PC-9 (cell line): ENCODE data around the gene BTBD16. TPM values are rescaled to one million over a fixed set of nuclear protein-coding genes. Genes with fewer than 3 reads are reported as not detected.

Experiments used
- BruUV-seq: library from RNA; stranded (reverse); fragments of 400-500 nt; replicated peaks from 2 replicates; lab custom pipeline; 2021; lab: Mats Ljungman, UMichigan
- CTCF ChIA-PET: fragments of 300-600 bp; sonication (Branson Sonifier 250); formaldehyde crosslinking; loops from one replicate; lab custom pipeline; 2022; ENCODE audit warnings: antibody characterized with exemption; lab: Charles Lee
- POLR2A ChIA-PET: fragments of 300-600 bp; sonication (Branson Sonifier 250); formaldehyde crosslinking; loops from one replicate; lab custom pipeline; 2022; ENCODE audit warnings: antibody characterized with exemption; ENCODE audit not compliant: unreplicated experiment; lab: Charles Lee
- DNase-seq, 2 experiments: peaks; one replicate each; pipeline versions ENCODE4 v3.0.0 to v3.0.0-alpha.2; 2015 to 2022; ENCODE audit warnings: mixed read lengths in 1 of 2
- H2AFZ ChIP-seq: fragments of 200-600 bp; sonication (generic); 2 replicates; pipeline ENCODE4 v1.8.1; 2017; ENCODE audit warnings: antibody characterized with exemption
- H3F3A ChIP-seq: fragments of 200-600 bp; sonication (generic); 2 replicates; pipeline ENCODE4 v1.8.1; 2017; ENCODE audit warnings: antibody characterized with exemption, mild to moderate bottlenecking, low read depth; ENCODE audit not compliant: insufficient read depth
- H3K27ac ChIP-seq: fragments of 200-600 bp; sonication (generic); 2 replicates; pipeline ENCODE4 v1.6.1; 2016; ENCODE audit warnings: mixed run types
- H3K27me3 ChIP-seq: fragments of 200-600 bp; sonication (generic); 2 replicates; pipeline ENCODE4 v1.6.1; 2016; ENCODE audit warnings: low read depth, mixed run types; ENCODE audit not compliant: insufficient read depth
- H3K36me3 ChIP-seq: fragments of 200-600 bp; sonication (generic); 2 replicates; pipeline ENCODE4 v1.6.1; 2016; ENCODE audit warnings: low read depth, mixed run types
- H3K4me1 ChIP-seq: fragments of 200-600 bp; sonication (generic); replicated peaks from 2 replicates; pipeline ENCODE4 v1.6.1; 2016; ENCODE audit warnings: mixed run types; ENCODE audit not compliant: insufficient read depth
- H3K4me2 ChIP-seq: fragments of 200-600 bp; sonication (generic); 2 replicates; pipeline ENCODE4 v1.6.1; 2017; ENCODE audit warnings: mixed run types
- H3K4me3 ChIP-seq: fragments of 200-600 bp; sonication (generic); 2 replicates; pipeline ENCODE4 v1.6.1; 2016; ENCODE audit warnings: mixed run types
- H3K79me2 ChIP-seq: fragments of 200-600 bp; sonication (generic); 2 replicates; pipeline ENCODE4 v1.6.1; 2017; ENCODE audit warnings: low read depth, mixed run types
- H3K9me2 ChIP-seq: fragments of 200-600 bp; sonication (generic); 2 replicates; pipeline ENCODE4 v1.8.1; 2017; ENCODE audit warnings: mild to moderate bottlenecking; ENCODE audit not compliant: insufficient read depth
- H3K9me3 ChIP-seq: fragments of 200-600 bp; sonication (generic); 2 replicates; pipeline ENCODE4 v1.8.1; 2016; ENCODE audit warnings: low read depth; ENCODE audit not compliant: insufficient read depth
- H4K20me1 ChIP-seq: fragments of 200-600 bp; sonication (generic); 2 replicates; pipeline ENCODE4 v1.8.1; 2017; ENCODE audit not compliant: insufficient read depth
- EZH2 ChIP-seq: fragments of 200-600 bp; sonication (generic); IDR thresholded peaks from 2 replicates; pipeline ENCODE4 v1.8.0; 2017; ENCODE audit warnings: antibody characterized with exemption, low read depth
- intact Hi-C: fragments of 100-400 bp; cut with micrococcal nuclease; formaldehyde crosslinking; loops from one replicate; pipeline ENCODE4 v1.10.0; 2022; ENCODE audit not compliant: unreplicated experiment
- total RNA-seq: library from RNA; stranded (reverse); gene quantifications from 2 replicates; pipeline ENCODE4 v1.2.3, GENCODE V29; 2021
- TF ChIP-seq, protein P1 (sequence below): fragments of 200-600 bp; sonication (generic); conservative IDR thresholded peaks from 2 replicates; pipeline ENCODE4 v1.6.1; 2017; ENCODE audit warnings: mixed run types, antibody characterized with exemption, mild to moderate bottlenecking, moderate library complexity

BTBD16 gene
- total RNA-seq, 1 experiment from 2014 or later = 0.37 TPM

DNA sequence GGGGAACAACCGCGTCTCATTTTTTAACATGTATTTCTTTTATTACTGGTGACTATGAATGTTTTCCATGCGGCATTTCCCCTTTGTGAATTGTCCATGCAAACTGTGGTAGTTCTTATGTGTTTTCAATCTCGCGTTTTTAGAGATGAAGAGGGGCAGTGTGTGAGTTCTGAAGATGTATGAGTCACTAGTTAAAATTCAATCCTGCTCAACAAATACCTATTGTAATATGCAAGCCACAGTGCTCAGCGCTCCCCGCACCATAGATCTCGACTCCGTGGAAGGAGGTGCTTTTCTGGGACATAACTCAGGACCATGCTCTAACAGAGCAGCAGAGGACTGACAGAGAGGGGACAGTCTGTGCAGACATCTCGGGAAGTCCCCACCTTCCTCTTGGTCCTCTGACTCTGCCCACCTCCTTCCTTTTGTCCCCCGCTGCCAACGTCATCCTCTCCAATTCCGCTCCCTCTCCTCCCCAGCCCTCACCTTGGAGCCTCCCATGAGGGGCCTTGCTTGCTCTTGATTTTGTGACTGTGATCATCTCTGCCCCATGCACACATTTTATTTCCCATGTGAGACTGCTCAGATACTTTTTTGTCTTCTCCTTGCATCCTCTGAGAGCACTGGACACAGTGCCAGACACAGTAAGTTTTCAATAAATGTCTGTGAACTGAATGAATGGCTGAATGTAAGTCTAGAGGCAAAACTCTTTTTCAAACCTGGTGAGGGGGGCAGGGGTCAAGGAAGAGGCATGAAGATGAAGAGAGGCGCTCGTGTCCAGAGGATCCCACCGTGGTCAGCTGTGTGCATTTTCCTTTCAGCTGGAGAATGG lies 60.7 kb downstream of the BTBD16 start:
- H3K27me3 ChIP-seq = no peaks in the 10 kb centered on the region
- TF ChIP-seq, protein P1, sequence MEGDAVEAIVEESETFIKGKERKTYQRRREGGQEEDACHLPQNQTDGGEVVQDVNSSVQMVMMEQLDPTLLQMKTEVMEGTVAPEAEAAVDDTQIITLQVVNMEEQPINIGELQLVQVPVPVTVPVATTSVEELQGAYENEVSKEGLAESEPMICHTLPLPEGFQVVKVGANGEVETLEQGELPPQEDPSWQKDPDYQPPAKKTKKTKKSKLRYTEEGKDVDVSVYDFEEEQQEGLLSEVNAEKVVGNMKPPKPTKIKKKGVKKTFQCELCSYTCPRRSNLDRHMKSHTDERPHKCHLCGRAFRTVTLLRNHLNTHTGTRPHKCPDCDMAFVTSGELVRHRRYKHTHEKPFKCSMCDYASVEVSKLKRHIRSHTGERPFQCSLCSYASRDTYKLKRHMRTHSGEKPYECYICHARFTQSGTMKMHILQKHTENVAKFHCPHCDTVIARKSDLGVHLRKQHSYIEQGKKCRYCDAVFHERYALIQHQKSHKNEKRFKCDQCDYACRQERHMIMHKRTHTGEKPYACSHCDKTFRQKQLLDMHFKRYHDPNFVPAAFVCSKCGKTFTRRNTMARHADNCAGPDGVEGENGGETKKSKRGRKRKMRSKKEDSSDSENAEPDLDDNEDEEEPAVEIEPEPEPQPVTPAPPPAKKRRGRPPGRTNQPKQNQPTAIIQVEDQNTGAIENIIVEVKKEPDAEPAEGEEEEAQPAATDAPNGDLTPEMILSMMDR = no peak
- TF ChIP-seq EZH2 = no peak
- H3K4me1 ChIP-seq = no peaks in the 10 kb centered on the region
- no peaks in the 10 kb centered on the region for H3K36me3 ChIP-seq
- H3K9me2 ChIP-seq = no peaks in the 10 kb centered on the region
- no peak overlapping the region for H3K4me2 ChIP-seq
- no peaks in the 10 kb centered on the region for H3K79me2 ChIP-seq
- H3K4me3 ChIP-seq = no peak overlapping the region
- no peaks in the 10 kb centered on the region for H4K20me1 ChIP-seq
- CTCF ChIA-PET = no interaction called here
- H2AFZ ChIP-seq = no peak overlapping the region
- no peak for DNase-seq
- BruUV-seq = no TSS peak
- intact Hi-C loops = no loop called here
- no peaks in the 10 kb centered on the region for H3F3A ChIP-seq
- POLR2A ChIA-PET = no interaction called here
- H3K9me3 ChIP-seq = no peaks in the 10 kb centered on the region
- H3K27ac ChIP-seq = no peak overlapping the region

DNA sequence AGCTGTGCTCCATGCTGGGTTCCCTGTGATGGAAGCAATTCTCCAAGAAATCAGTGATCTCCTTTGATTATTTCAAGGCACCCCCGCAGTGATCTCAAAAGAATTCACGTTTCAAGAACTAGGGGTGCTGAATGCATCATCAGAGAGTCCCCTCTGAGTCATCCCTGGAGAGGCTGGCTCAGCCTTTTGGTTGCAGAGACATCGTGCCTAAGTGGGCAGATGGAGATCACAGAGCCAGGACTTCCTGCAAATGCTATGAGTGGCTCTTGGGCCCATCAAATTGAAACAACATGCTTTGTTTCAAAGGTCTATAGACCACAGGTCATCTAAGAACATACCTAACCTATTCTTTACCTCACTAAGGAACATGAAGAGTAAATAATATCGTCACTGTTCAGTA lies 61.9 kb downstream of the BTBD16 start:
- H4K20me1 ChIP-seq = no peaks in the 10 kb centered on the region
- no peaks in the 10 kb centered on the region for H3F3A ChIP-seq
- BruUV-seq = no TSS peak
- no peak overlapping the region for H3K4me3 ChIP-seq
- H3K36me3 ChIP-seq = no peaks in the 10 kb centered on the region
- H2AFZ ChIP-seq = no peak overlapping the region
- TF ChIP-seq EZH2 = no peak
- TF ChIP-seq, protein P1 = no peak
- intact Hi-C loops = no loop called here
- no peaks in the 10 kb centered on the region for H3K27me3 ChIP-seq
- POLR2A ChIA-PET = no interaction called here
- no peak overlapping the region for H3K4me2 ChIP-seq
- H3K79me2 ChIP-seq = no peaks in the 10 kb centered on the region
- H3K4me1 ChIP-seq = no peaks in the 10 kb centered on the region
- no peak overlapping the region for H3K27ac ChIP-seq
- H3K9me2 ChIP-seq = no peaks in the 10 kb centered on the region
- CTCF ChIA-PET = no interaction called here
- DNase-seq = no peak
- H3K9me3 ChIP-seq = no peaks in the 10 kb centered on the region

GRCh38 chr10:122336332-122336731 lies 65.2 kb downstream of the BTBD16 start:
- Histone ChIP-seq H4K20me1 (no peaks in the 10 kb centered on the region), H3K36me3 (no peaks in the 10 kb centered on the region), H2AFZ (no peak overlapping the region), H3K27me3 (no peaks in the 10 kb centered on the region), H3K9me2 (no peaks in the 10 kb centered on the region), H3F3A (no peaks in the 10 kb centered on the region), H3K4me1 (no peaks in the 10 kb centered on the region), H3K4me3 (no peak overlapping the region), H3K9me3 (no peaks in the 10 kb centered on the region), H3K4me2 (no peak overlapping the region), H3K79me2 (no peaks in the 10 kb centered on the region), H3K27ac (no peak overlapping the region)
- TF ChIP-seq EZH2 = no peak
- TF ChIP-seq, protein P1 = no peak
- CTCF ChIA-PET = no interaction called here
- intact Hi-C loops = loop anchor here (5.0 kb wide), 1 partner anchor 36 kb away; the partner anchor contains the start of gene PLEKHA1
- BruUV-seq = no TSS peak
- DNase-seq = no peak
- POLR2A ChIA-PET = no interaction called here
